HG02884 (cell line): ENCODE results near the gene STPG3.
A peak's percentile ranks its signal among the peaks of the same experiment; 100 is the strongest.
"Not testable (repeated sequence)": the region's sequence is repeated elsewhere in the genome, so short reads cannot be mapped to it uniquely, and the experiment has no call there.

Experiments used
- ATAC-seq: cut with Tn5 transposase; IDR thresholded peaks from one replicate; pipeline ENCODE4 v1.9.1; 2021; ENCODE audit warnings: mild to moderate bottlenecking, moderate library complexity; ENCODE audit not compliant: unreplicated experiment

The STPG3 gene

GRCh38 chr9:137244486-137245449 is 6.3 kb upstream of the STPG3 start:
- no peak for ATAC-seq

- no peak for ATAC-seq
Observed at GRCh38 chr9:137245450-137246421, 5.3 kb upstream of the STPG3 start.

GRCh38 chr9:137247135-137247915 is 3.8 kb upstream of the STPG3 start:
- no peak for ATAC-seq

- no peak for ATAC-seq
Observed at GRCh38 chr9:137247916-137248175, 3.2 kb upstream of the STPG3 start.

- no peak for ATAC-seq
Observed at GRCh38 chr9:137250329-137251193, 525 bp upstream of the STPG3 start.

GRCh38 chr9:137251490-137252268 is 593 bp downstream of the STPG3 start:
- ATAC-seq = no peak

GRCh38 chr9:137252555-137253506 is 1.7 kb downstream of the STPG3 start:
- no peak for ATAC-seq

- no peak for ATAC-seq
Observed at GRCh38 chr9:137253717-137254623, 2.9 kb downstream of the STPG3 start.

GRCh38 chr9:137254624-137255447 is 3.8 kb downstream of the STPG3 start, which contains the start of gene NELFB:
Gene NELFB (plus strand): TSS chr9:137255327.
- ATAC-seq = peak; percentile 72

GRCh38 chr9:137255448-137256114 is 4.5 kb downstream of the STPG3 start:
- ATAC-seq = peak; percentile 27

GRCh38 chr9:137256362-137256761 is 5.3 kb downstream of the STPG3 start:
- no peak for ATAC-seq

GRCh38 chr9:137256856-137257255 is 5.8 kb downstream of the STPG3 start:
- ATAC-seq = no peak

- ATAC-seq = not testable (repeated sequence)
Observed at GRCh38 chr9:137262173-137262908, 11.3 kb downstream of the STPG3 start.

GRCh38 chr9:137262909-137263285 is 11.8 kb downstream of the STPG3 start:
- ATAC-seq = no peak

- no peak for ATAC-seq
Observed at GRCh38 chr9:137263506-137263905, 12.4 kb downstream of the STPG3 start.
